SIG-M5 treated with dmso at 0.1 percent for 504 hours (cell line): ENCODE measurements around the gene PRR22.
A peak's percentile ranks its signal among the peaks of the same experiment; 100 is the strongest.

Source experiments
- DNase-seq: peaks from one replicate; lab custom pipeline; 2025; ENCODE audit not compliant: unreplicated experiment; lab: John Stamatoyannopoulos, UW

PRR22 gene

GRCh38 chr19:5814123-5814851 lies 29.7 kb upstream of the PRR22 start:
- no peak for DNase-seq

GRCh38 chr19:5811117-5811516 lies 26.6 kb upstream of the PRR22 start:
- DNase-seq, result no peak

DNA sequence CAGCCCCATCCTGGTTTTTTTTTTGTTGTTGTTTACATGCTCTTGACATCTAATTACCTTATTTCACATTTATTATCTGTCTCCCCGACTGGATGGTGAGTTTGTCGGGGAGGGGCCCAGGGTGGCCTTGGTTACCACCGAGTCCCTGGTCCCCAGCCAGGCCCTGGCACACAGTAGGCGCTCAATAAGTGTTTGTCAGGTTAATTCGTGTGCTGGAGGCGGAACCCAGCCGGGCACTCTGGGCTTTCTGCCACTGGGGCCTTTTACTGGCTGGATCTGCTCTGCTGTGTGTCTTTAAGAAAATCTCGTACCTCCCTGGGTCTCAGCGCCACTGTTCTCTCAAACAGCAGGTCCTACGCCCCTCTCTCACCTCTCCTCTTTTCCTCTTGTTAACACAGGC lies 24.9 kb upstream of the PRR22 start:
- no peak for DNase-seq

GRCh38 chr19:5809053-5809452 lies 24.5 kb upstream of the PRR22 start:
- DNase-seq, result peak; percentile 50

DNA sequence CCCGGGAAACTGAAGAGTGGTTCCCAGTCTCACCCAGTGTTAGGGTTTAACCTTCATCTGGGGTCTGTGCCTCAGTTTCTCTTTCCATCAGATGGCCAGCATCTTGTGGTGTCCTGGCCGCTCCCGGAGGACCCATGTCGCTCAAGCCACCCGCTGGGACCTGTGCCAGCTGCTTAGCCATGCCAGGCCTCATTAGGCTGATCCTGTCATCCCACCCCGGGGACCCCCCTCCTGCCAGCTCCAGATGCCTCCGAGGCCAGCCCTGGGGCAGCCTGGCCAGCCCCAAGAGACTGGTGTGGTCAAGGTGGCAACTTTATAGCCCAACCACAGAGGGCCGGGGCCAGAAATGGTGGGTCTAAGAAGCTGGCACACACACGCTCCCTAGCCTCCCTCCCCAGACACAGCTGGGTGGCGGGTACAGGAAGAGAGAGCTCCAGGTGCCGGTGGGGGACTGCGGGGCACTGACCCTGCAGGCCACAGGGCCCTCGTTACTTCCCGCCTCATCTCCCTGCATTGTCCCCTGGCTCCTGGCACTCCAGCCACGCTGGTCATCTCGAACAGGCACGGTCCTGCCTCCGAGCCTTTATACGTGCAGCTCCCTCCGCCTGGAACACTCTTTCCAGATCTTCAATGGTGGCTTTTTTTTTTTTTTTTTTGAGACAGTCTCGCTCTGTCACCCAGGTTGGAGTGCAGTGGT lies 23.7 kb upstream of the PRR22 start:
- no peak for DNase-seq

DNA sequence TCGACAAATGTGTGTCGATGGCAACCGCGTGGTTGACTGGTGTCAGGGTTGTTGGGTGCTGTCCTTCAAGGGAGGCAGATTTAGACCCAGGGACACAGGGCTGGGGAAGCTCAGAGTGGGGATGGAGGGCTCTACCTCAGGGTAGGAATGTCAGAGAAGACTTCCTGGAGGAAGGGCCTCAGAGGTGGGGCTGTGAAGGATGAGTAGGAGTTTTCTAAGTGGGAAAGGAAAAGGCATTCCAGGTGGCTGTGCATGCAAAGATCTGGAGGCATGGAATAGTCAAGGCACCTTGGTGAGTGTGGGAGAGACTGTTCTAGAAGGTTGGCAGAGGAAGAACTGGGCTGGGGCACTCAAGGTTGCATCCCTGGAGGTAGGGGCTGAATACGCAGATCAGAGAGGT lies 22.4 kb upstream of the PRR22 start:
- no peak for DNase-seq

DNA sequence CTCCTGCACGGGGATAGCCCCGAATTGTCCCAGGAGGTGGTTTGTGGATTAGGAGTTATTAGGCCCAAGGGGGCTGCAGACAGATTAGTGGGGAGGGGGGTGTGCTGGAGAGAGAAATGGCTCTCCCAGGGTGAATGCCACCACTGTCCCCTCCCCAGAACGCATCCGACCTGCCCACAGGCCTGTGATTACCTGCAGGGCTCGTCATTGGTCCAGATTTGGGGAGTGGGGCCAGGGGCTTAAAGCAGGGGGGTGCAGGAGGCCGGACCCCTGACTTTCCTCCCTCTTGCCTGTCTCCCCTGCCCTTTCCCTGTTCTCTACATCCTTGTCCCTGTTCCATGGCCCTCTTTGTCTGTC lies 21.6 kb upstream of the PRR22 start:
- DNase-seq, result no peak

- peak; percentile 50 for DNase-seq
These were observed 21.1 kb upstream of the PRR22 start for GRCh38 chr19:5805462-5806132.

GRCh38 chr19:5804516-5805461 lies 20.2 kb upstream of the PRR22 start, which contains the start of gene NRTN:
Gene NRTN, plus strand, starts transcription at chr19:5805067. Its CDS starts 19,099 bp downstream, at chr19:5824166.
- no peak for DNase-seq

- DNase-seq, result peak; percentile 85
These were observed 19.4 kb upstream of the PRR22 start for GRCh38 chr19:5803752-5804515.

DNA sequence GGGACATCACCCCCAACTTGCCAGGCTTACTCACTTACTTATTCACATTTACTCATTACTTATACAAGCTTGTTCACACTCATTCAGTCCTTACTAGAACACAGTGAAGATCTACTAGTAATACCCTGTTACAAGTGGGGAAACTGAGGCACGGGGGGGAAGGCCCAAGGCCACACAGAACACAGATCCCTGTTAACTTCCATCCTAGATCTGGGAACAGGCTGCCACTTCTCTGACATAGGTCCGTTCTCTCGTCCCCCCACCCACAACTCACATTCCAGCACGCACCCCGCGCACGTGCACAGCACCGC lies 18.9 kb upstream of the PRR22 start:
- no peak for DNase-seq

DNA sequence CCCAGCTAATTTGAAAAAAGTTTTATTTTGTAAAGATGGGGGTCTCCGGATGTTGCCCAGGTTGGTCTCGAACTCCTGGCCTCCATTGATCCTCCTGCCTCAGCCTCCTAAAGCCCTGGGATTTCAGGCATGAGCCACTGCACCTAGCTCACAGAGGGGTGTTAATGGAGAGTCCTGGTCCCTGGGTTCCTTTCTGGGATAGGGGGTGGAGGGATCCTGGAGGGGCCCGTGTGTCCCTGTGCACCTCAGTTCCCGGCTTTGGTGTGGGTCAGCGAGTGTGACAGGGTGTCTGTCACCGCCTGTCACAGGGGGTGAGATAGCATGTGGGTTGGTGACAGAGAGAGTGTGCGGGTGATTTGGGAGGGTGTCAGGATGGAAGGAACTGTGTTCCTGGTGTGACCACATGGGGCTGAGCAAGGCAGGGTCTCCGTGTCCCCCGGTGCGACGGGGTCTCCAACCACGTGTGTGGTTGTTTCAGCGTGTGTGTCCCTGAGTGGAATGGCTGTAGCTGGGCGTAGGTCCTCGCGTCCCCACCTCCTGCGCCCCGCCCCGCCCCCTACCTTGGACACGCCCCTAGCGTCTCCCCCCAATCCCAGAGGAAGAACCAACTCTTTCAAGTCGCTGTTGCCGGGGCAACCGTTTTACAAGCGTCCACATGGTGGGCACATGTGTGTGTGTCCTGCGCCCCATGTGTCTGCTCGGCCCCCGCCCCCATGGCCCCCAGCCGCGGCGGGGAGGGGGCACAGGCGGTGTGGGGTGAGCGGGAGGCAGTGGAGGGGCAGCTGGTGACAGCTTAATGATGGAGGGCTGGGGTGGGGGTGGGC lies 17.5 kb upstream of the PRR22 start:
- DNase-seq, result no peak

DNA sequence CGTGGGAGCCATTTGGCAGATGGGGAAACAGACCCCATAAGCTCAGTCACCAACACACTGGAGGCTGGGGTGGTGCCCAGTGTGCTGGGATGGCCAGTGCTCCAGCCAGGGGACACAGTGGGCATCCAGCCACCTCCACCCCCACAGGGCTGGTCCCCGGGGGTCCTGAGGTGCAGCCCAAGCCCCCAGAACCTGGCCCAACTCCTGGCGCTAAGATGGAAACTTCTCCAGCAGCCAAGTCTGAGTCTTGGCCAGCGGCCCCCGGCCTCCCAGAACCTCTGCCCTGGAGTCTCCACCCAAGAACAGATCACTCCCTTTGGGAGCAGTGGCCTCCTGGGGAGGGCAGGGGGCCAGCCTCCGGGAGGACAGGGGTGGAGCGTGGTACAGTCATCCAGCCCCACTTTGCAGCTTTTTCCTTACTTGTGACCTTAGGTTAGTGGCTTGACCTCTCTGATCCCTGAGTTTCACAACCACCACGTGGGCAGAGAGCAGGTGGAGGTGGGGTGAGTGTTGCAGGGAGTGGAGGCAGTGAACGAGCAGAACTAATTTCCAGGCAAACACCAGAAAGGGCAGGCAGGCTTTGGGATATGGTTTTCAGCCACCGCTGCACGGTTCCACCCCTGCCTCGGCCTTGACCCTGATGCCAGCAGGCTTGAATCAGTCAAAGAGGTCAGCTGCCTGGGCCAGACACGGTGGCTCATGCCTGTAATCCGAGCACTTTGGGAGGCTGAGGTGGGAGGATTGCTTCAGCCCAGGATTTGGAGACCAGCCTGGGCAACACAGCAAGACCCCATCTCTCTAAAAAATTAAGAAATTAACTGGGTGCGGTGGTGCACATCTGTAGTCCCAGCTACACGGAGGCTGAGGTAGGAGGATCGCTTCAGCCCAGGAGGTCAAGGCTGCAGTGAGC lies 16.1 kb upstream of the PRR22 start:
- no peak for DNase-seq

GRCh38 chr19:5799247-5800241 lies 15.0 kb upstream of the PRR22 start:
- DNase-seq, result no peak

DNA sequence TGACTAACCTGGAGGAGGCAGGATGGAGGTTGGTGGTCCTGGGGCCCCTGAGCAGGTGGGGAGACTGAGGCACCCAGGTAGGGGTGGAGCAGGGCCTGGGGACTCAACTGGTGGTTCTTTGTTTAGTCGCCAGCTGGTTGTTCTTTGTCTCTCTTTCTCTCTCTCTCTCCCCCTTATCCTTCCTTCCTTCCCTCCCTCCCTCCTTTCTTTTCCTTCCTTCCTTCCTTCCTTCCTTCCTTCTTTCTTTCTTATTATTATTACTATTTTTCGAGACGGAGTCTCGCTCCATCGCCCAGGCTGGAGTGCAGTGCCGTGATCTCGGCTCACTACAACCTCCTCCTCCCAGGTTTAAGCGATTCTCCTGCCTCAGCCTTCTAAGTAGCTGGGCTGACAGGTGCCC lies 13.7 kb upstream of the PRR22 start:
- no peak for DNase-seq

GRCh38 chr19:5795382-5795919 lies 10.9 kb upstream of the PRR22 start:
- DNase-seq, result no peak

GRCh38 chr19:5793188-5793587 lies 8.6 kb upstream of the PRR22 start:
- no peak for DNase-seq
